ENCODE data around the gene PTPRK.

GRCh38 chr6:128071212-128071611 lies 449.2 kb downstream of the PTPRK start:
- TF ChIP-seq ZNF511 (CRISPR knock-in tag; IDR thresholded peaks at IDR 0.05), result no peak
- TF ChIP-seq, protein P1, sequence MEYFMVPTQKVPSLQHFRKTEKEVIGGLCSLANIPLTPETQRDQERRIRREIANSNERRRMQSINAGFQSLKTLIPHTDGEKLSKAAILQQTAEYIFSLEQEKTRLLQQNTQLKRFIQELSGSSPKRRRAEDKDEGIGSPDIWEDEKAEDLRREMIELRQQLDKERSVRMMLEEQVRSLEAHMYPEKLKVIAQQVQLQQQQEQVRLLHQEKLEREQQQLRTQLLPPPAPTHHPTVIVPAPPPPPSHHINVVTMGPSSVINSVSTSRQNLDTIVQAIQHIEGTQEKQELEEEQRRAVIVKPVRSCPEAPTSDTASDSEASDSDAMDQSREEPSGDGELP (CRISPR knock-in tag; IDR thresholded peaks at IDR 0.05; ENCODE audit: borderline replicate concordance), result no peak
- no peak for TF ChIP-seq BDP1 (IDR thresholded peaks at IDR 0.05; ENCODE audit: insufficient read depth, insufficient read length)
- no peak for TF ChIP-seq TAF9B (IDR thresholded peaks at IDR 0.05; ENCODE audit: partially characterized antibody)
- TF ChIP-seq, protein P2, sequence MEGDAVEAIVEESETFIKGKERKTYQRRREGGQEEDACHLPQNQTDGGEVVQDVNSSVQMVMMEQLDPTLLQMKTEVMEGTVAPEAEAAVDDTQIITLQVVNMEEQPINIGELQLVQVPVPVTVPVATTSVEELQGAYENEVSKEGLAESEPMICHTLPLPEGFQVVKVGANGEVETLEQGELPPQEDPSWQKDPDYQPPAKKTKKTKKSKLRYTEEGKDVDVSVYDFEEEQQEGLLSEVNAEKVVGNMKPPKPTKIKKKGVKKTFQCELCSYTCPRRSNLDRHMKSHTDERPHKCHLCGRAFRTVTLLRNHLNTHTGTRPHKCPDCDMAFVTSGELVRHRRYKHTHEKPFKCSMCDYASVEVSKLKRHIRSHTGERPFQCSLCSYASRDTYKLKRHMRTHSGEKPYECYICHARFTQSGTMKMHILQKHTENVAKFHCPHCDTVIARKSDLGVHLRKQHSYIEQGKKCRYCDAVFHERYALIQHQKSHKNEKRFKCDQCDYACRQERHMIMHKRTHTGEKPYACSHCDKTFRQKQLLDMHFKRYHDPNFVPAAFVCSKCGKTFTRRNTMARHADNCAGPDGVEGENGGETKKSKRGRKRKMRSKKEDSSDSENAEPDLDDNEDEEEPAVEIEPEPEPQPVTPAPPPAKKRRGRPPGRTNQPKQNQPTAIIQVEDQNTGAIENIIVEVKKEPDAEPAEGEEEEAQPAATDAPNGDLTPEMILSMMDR (IDR thresholded peaks at IDR 0.05 in 2 of 3, conservative IDR thresholded peaks at IDR 0.05 in 1 of 3; ENCODE audit: insufficient read depth in 2 of 3, low read depth in 1 of 3, low read length in 3 of 3), result no peak
- no peak for TF ChIP-seq HOXB6 (CRISPR knock-in tag; IDR thresholded peaks at IDR 0.05; ENCODE audit: borderline replicate concordance)
- no peak for TF ChIP-seq ZNF239 (CRISPR knock-in tag; IDR thresholded peaks at IDR 0.05)

Data from K562 (cell line).